ENCODE data around the gene TRPT1. TPM values are rescaled to one million over a fixed set of nuclear protein-coding genes. Genes with fewer than 3 reads are reported as not detected.
A peak's percentile ranks its signal among the peaks of the same experiment; 100 is the strongest.

The TRPT1 gene
- total and polyA plus RNA-seq, 2 of the 4 experiments (the other 2 are of a cell fraction) = 63.2 to 81.9 TPM

- in situ Hi-C loops (cut with MboI; ENCODE audit: low sequenced_read_pairs) = no loop called here
- POLR2A ChIA-PET (ENCODE audit: unreplicated experiment) = no interaction called here
- no peak overlapping the region for H2AFZ ChIP-seq (replicated peaks; ENCODE audit: low read length, poor library complexity)
- H4K20me1 ChIP-seq (ENCODE audit: insufficient read depth, low read length) = 0 out of 2 replicates have a peak, but pooled peaks cover 1% of the 10 kb centered on the region
- no peak for DNase-seq
- H3K4me3 ChIP-seq (ENCODE audit: insufficient read depth, low read depth, low read length) = no peak overlapping the region
- H3K23ac ChIP-seq (ENCODE audit: low read depth, low read length) = no peak overlapping the region
- no peak overlapping the region for H3K27ac ChIP-seq (ENCODE audit: insufficient read depth, low read length)
- no peak overlapping the region for H3K56ac ChIP-seq (ENCODE audit: extremely low read depth, insufficient read depth, low read length)
- no peak overlapping the region for H4K5ac ChIP-seq (ENCODE audit: low read depth, low read length)
- H4K91ac ChIP-seq (ENCODE audit: insufficient read depth, low read depth, low read length) = no peak overlapping the region
- no TSS peak for BruUV-seq (replicated peaks)
- H2BK20ac ChIP-seq (ENCODE audit: low read depth, low read length) = no peak overlapping the region
- intact Hi-C loops (cut with micrococcal nuclease) = no loop called here
- no peak overlapping the region for H2BK120ac ChIP-seq (ENCODE audit: low read depth, low read length)
- no peak for ATAC-seq (ENCODE audit: low read depth)
- H2BK15ac ChIP-seq (ENCODE audit: low read depth, low read length) = no peak overlapping the region
- H3K9ac ChIP-seq (ENCODE audit: low read depth, low read length) = no peak overlapping the region
- H4K8ac ChIP-seq (ENCODE audit: low read depth in 2 of 2, low read length in 2 of 2) = no peak overlapping the region
- H3K27me3 ChIP-seq (ENCODE audit: control insufficient read depth, insufficient read depth, low read length) = no peaks in the 10 kb centered on the region
- CTCF ChIA-PET = no interaction called here
- H3K79me1 ChIP-seq (ENCODE audit: low read depth in 1 of 2, low read length in 2 of 2) = peaks cover 26 to 47% of the 10 kb centered on the region in 2 experiments; a peak in 3 of 4 replicates
- H3K9me1 ChIP-seq (ENCODE audit: insufficient read depth, low read length) = peaks cover 13% of the 10 kb centered on the region
- peak overlapping the region; percentile 51 for H2AK9ac ChIP-seq (replicated peaks; ENCODE audit: low read depth, low read length, poor library complexity)
- H2BK5ac ChIP-seq (ENCODE audit: low read depth, low read length, poor library complexity, severe bottlenecking) = no peak overlapping the region
- H3K4me1 ChIP-seq (ENCODE audit: control insufficient read depth, insufficient read depth, low read length) = peaks cover 16% of the 10 kb centered on the region
- TF ChIP-seq RAD21 (IDR thresholded peaks at IDR 0.05; ENCODE audit: low read length) = no peak
- no peak for TF ChIP-seq CHD1 (IDR thresholded peaks at IDR 0.05; ENCODE audit: low read depth, low read length)
- TF ChIP-seq USF2 (IDR thresholded peaks at IDR 0.05; ENCODE audit: low read depth, low read length) = no peak
- TF ChIP-seq POLR2A (IDR thresholded peaks at IDR 0.05; ENCODE audit: low read depth, low read length) = no peak
- no peak for TF ChIP-seq CTCF (conservative IDR thresholded peaks at IDR 0.05; ENCODE audit: low read depth, low read length)
- TF ChIP-seq SMC3 (IDR thresholded peaks at IDR 0.05; ENCODE audit: low read depth, low read length) = no peak
- no peak for TF ChIP-seq NFE2L2 (IDR thresholded peaks at IDR 0.05; ENCODE audit: low read depth, low read length)
- TF ChIP-seq BHLHE40 (IDR thresholded peaks at IDR 0.05; ENCODE audit: low read depth, low read length) = no peak
- TF ChIP-seq ELK1 (IDR thresholded peaks at IDR 0.05; ENCODE audit: borderline replicate concordance, low read depth, low read length) = no peak
- TF ChIP-seq MXI1 (IDR thresholded peaks at IDR 0.05; ENCODE audit: borderline replicate concordance, low read depth, low read length) = no peak
- TF ChIP-seq RFX5 (IDR thresholded peaks at IDR 0.05; ENCODE audit: low read depth, low read length) = no peak
- TF ChIP-seq CEBPB (IDR thresholded peaks at IDR 0.05; ENCODE audit: low read depth, low read length) = no peak
- no peak for TF ChIP-seq MAZ (IDR thresholded peaks at IDR 0.05; ENCODE audit: borderline replicate concordance, low read depth, low read length)
- TF ChIP-seq RCOR1 (IDR thresholded peaks at IDR 0.05; ENCODE audit: insufficient replicate concordance, low read length) = no peak
- no CpG with 5 or more reads among the region's 12 CpGs for WGBS, 2 experiments (ENCODE audit: extremely low coverage in 2 of 2, insufficient read length in 1 of 2)
- no peak overlapping the region for H2AK5ac ChIP-seq (ENCODE audit: low read depth, low read length)
- peaks cover 19% of the 10 kb centered on the region for H3K36me3 ChIP-seq (ENCODE audit: control insufficient read depth, insufficient read depth, low read length)
- dilution Hi-C loops (cut with HindIII; ENCODE audit: low sequenced_read_pairs, unreplicated experiment) = no loop called here
- no peak overlapping the region for H3K4me2 ChIP-seq (ENCODE audit: low read depth, low read length)
- H3K4ac ChIP-seq (ENCODE audit: low read depth, low read length) = no peak overlapping the region
- H3K9me3 ChIP-seq (ENCODE audit: control insufficient read depth, insufficient read depth, low read length) = no peaks in the 10 kb centered on the region
- H3K18ac ChIP-seq (ENCODE audit: low read depth, low read length) = no peak overlapping the region
- no peak overlapping the region for H3K14ac ChIP-seq (replicated peaks; ENCODE audit: low read depth, low read length)
Observed at GRCh38 chr11:64237484-64237951, 11.5 kb upstream of the TRPT1 start.

All from IMR-90 (cell line).